HepG2 (cell line): Measurements from ENCODE around the gene HEATR5B. TPM values are rescaled to one million over a fixed set of nuclear protein-coding genes. Genes with fewer than 3 reads are reported as not detected.

ENCODE experiments used
- CHD2 ChIP-seq: IDR thresholded peaks from 2 replicates; pipeline ENCODE4 v1.6.1; 2011; ENCODE audit warnings: low read depth, low read length, improper control_type of control experiment
- FIP1L1 ChIP-seq: fragments of 200-400 bp; formaldehyde crosslinking; IDR thresholded peaks from 2 replicates; pipeline ENCODE4 v1.6.1; 2018; ENCODE audit warnings: low read depth, mild to moderate bottlenecking, low read length, moderate library complexity, borderline replicate concordance; ENCODE audit not compliant: insufficient read depth
- GLMP ChIP-seq: sonication (generic); formaldehyde crosslinking; IDR thresholded peaks from 2 replicates; pipeline ENCODE4 v1.9.0; 2021; ENCODE audit warnings: missing genetic modification reagents, mild to moderate bottlenecking, borderline replicate concordance
- HDAC2 ChIP-seq: sonication (generic); formaldehyde crosslinking; IDR thresholded peaks from 2 replicates; pipeline ENCODE4 v1.4.0; 2020; ENCODE audit warnings: missing genetic modification reagents
- HMG20B ChIP-seq: conservative IDR thresholded peaks from 2 replicates; pipeline ENCODE4 v1.6.1; 2016; ENCODE audit warnings: missing genetic modification reagents, missing compliant biosample characterization
- MYPOP ChIP-seq: sonication (generic); formaldehyde crosslinking; IDR thresholded peaks from 2 replicates; pipeline ENCODE4 v1.8.1; 2023; ENCODE audit warnings: mild to moderate bottlenecking, moderate library complexity, missing genetic modification reagents
- NFIC ChIP-seq: IDR thresholded peaks from 2 replicates; pipeline ENCODE4 v1.6.1; 2012; ENCODE audit warnings: mild to moderate bottlenecking, low read length, inconsistent platforms
- SMAD1 ChIP-seq: sonication (generic); formaldehyde crosslinking; IDR thresholded peaks from 2 replicates; pipeline ENCODE4 v1.4.0; 2020; ENCODE audit warnings: missing genetic modification reagents, low read depth, mild to moderate bottlenecking, borderline replicate concordance
- STAG1 ChIP-seq: sonication (generic); formaldehyde crosslinking; IDR thresholded peaks from 2 replicates; pipeline ENCODE4 v1.4.0; 2020; ENCODE audit warnings: missing genetic modification reagents
- SUZ12 ChIP-seq: fragments of 150-350 bp; IDR thresholded peaks from 2 replicates; pipeline ENCODE4 v1.6.1; 2014; ENCODE audit warnings: low read depth, low read length
- TAF1 ChIP-seq: sonication (generic); formaldehyde crosslinking; IDR thresholded peaks from 2 replicates; pipeline ENCODE4 v1.4.0; 2020; ENCODE audit warnings: missing genetic modification reagents
- XRCC5 ChIP-seq: fragments of 200-400 bp; formaldehyde crosslinking; optimal IDR thresholded peaks from 2 replicates; pipeline ENCODE3; 2017; ENCODE audit warnings: mild to moderate bottlenecking, low read length
- ZBTB40 ChIP-seq, 2 experiments: fragments of 450-650 bp in 1 of 2; sonication (generic) in 1 of 2; formaldehyde crosslinking in 1 of 2; IDR thresholded peaks; 2 replicates each; pipeline versions ENCODE4 v1.6.1 to v1.8.0; 2016 to 2022; ENCODE audit warnings: antibody characterized with exemption in 1 of 2, mild to moderate bottlenecking in 1 of 2, missing genetic modification reagents in 1 of 2
- ZNF136 ChIP-seq: sonication (generic); formaldehyde crosslinking; IDR thresholded peaks from 2 replicates; pipeline ENCODE4 v1.8.1; 2022; ENCODE audit warnings: low read depth, mild to moderate bottlenecking, moderate library complexity, missing genetic modification reagents
- ZNF331 ChIP-seq: sonication (generic); formaldehyde crosslinking; IDR thresholded peaks from 2 replicates; pipeline ENCODE4 v1.4.0; 2020; ENCODE audit warnings: missing genetic modification reagents
- ZNF430 ChIP-seq: sonication (generic); formaldehyde crosslinking; IDR thresholded peaks from 2 replicates; pipeline ENCODE4 v1.9.0; 2021; ENCODE audit warnings: mild to moderate bottlenecking, missing genetic modification reagents
- ZNF558 ChIP-seq: sonication (generic); formaldehyde crosslinking; IDR thresholded peaks from 2 replicates; pipeline ENCODE4 v1.9.0; 2022; ENCODE audit warnings: mild to moderate bottlenecking, missing genetic modification reagents, borderline replicate concordance
- ZNF790 ChIP-seq: sonication (generic); formaldehyde crosslinking; IDR thresholded peaks from 2 replicates; pipeline ENCODE4 v1.8.0; 2022; ENCODE audit warnings: missing genetic modification reagents, mild to moderate bottlenecking, borderline replicate concordance
- polyA plus RNA-seq, 8 experiments: library from polyadenylated mRNA; depleted of rRNA in 3 of 8; stranded (reverse) in 7 of 8; unstranded in 1 of 8; fragments of >200 nt; fragmentation: Illumina TruSeq in 4 of 8; extraction: Trizol in 4 of 8; gene quantifications; 2 replicates each; pipeline versions ENCODE4 v1.2.1 to v1.2.3, GENCODE V29; 2011 to 2016; ENCODE audit warnings: low read depth in 4 of 8, missing spikeins in 1 of 8, mixed read lengths in 1 of 8; ENCODE audit not compliant: insufficient read depth in 1 of 8
- total RNA-seq, 5 experiments: library from RNA; depleted of rRNA; stranded (reverse); fragments of >200 nt; fragmentation: Illumina TruSeq; extraction: Trizol; gene quantifications; 2 replicates each; pipeline ENCODE4 v1.2.3, GENCODE V29; 2016; ENCODE audit warnings: low read depth in 1 of 5

HEATR5B gene
- total and polyA plus RNA-seq, 2 of the 13 experiments (the other 11 are each of a cell fraction or from before 2014, with no cell fraction given): 12.7 to 16.3 TPM

- TF ChIP-seq ZNF790 (CRISPR knock-in tag) (peak; percentile 72; the same call in 1 of the 2 replicates), NFIC (no peak), SUZ12 (peak; percentile 70), XRCC5 (peak; percentile 69), ZNF558 (peak; percentile 84; the same call in 1 of the 2 replicates), ZNF430 (CRISPR knock-in tag) (peak; percentile 82), MYPOP (peak; percentile 79), ZBTB40 (IDR thresholded peaks at IDR 0.05) (no peak), ZBTB40 (CRISPR knock-in tag; IDR thresholded peaks at IDR 0.05) (peak; percentile 91), CHD2 (no peak), STAG1 (CRISPR knock-in tag) (no peak), FIP1L1 (no peak; the same call in 1 of the 2 replicates), GLMP (CRISPR knock-in tag) (no peak), ZNF331 (CRISPR knock-in tag) (peak; percentile 64), SMAD1 (CRISPR knock-in tag) (peak; percentile 54; the same call in 1 of the 2 replicates), HDAC2 (CRISPR knock-in tag) (peak; percentile 55), HMG20B (CRISPR knock-in tag) (no peak), TAF1 (peak; percentile 45), ZNF136 (CRISPR knock-in tag) (peak; percentile 68)
These were observed 117.6 kb downstream of the HEATR5B start, which contains the start of gene STRN (continued) for GRCh38 chr2:36966370-36967235.
